Effector memory CD8-positive, alpha-beta T cell (primary cell): ENCODE data around the gene SLC28A1.
A peak's percentile ranks its signal among the peaks of the same experiment; 100 is the strongest.

Experiments
- ATAC-seq: fragments of 150-1000 bp; cut with Tn5 transposase; replicated peaks from 2 replicates; pipeline ENCODE4 v1.10.0; 2021; ENCODE audit warnings: mild to moderate bottlenecking, moderate library complexity
- DNase-seq, 3 experiments: peaks; one replicate each; pipeline ENCODE4 v3.0.0; 2021
- H3K27ac Mint-ChIP-seq, 2 donors: one replicate each; pipeline ENCODE4 v1.8.0; 2022; ENCODE audit warnings: mild to moderate bottlenecking in 2 of 2, mixed read lengths in 2 of 2, moderate library complexity in 2 of 2
- H3K27me3 Mint-ChIP-seq, 2 donors: one replicate each; pipeline ENCODE4 v1.8.0; 2022; ENCODE audit warnings: mixed read lengths in 2 of 2
- H3K36me3 Mint-ChIP-seq: one replicate; pipeline ENCODE4 v1.8.0; 2022; ENCODE audit warnings: mild to moderate bottlenecking, moderate library complexity, mixed read lengths; ENCODE audit not compliant: insufficient read depth
- H3K4me1 Mint-ChIP-seq, 2 donors: one replicate each; pipeline ENCODE4 v1.8.0; 2022; ENCODE audit warnings: low read depth in 2 of 2, mixed read lengths in 2 of 2
- H3K4me3 Mint-ChIP-seq, 2 donors: one replicate each; pipeline ENCODE4 v1.8.0; 2022; ENCODE audit warnings: mild to moderate bottlenecking in 2 of 2, mixed read lengths in 2 of 2, moderate library complexity in 2 of 2
- H3K9me3 Mint-ChIP-seq, 2 donors: one replicate each; pipeline ENCODE4 v1.8.0; 2022; ENCODE audit warnings: mixed read lengths in 2 of 2

The SLC28A1 gene

DNA sequence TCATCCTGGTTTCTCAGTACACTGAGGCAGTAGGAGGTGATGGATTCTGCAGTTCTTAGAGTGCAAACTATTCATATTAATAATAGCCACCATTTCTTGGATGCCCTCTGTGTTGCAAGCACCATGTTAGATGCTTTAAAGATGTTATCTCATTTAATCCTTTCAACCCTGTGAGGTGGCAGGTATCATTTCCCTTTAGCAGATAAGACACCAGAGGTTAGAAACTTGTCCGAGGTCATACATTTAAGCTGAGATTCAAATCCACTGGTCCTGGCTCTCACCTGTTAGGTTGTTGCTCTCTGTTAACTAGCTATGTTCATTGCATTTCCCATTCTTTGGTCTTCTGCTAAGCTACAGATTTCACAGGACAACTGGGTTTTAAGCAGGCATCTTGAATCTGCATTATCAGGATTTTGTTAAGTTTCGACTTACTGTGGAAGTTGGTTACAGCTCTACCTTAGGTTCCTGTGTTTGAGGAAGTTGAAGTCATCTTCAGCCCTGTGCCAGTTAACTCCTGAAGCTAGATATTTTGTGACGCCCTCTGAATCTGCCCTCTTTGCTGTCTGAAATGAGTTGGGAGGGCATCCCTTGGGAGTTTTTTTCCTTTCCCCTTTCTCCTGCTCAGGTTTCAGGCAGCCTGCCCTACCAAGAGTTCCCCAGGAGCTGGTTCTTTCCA lies 103.6 kb downstream of the SLC28A1 start:
- H3K27ac Mint-ChIP-seq: peak overlapping the region; percentile 22 to 51
- H3K4me3 Mint-ChIP-seq: peak overlapping the region; percentile 42 to 49
- no peaks in the 10 kb centered on the region for H3K9me3 Mint-ChIP-seq
- H3K4me1 Mint-ChIP-seq: peaks cover 27 to 46% of the 10 kb centered on the region in 2 donors
- DNase-seq (no peak), ATAC-seq (peak; percentile 47)
- no peaks in the 10 kb centered on the region for H3K27me3 Mint-ChIP-seq
- H3K36me3 Mint-ChIP-seq: peaks cover 6% of the 10 kb centered on the region

- H3K4me3 Mint-ChIP-seq: peak overlapping the region in 1 of 2 donors; percentile 49
- DNase-seq: no peak
- peaks cover 26 to 43% of the 10 kb centered on the region in 2 donors for H3K4me1 Mint-ChIP-seq
- H3K9me3 Mint-ChIP-seq: no peaks in the 10 kb centered on the region
- ATAC-seq: peak; percentile 46
- H3K27me3 Mint-ChIP-seq: no peaks in the 10 kb centered on the region
- H3K27ac Mint-ChIP-seq: peak overlapping the region; percentile 22 to 51
- H3K36me3 Mint-ChIP-seq: peaks cover 4% of the 10 kb centered on the region
Measured at GRCh38 chr15:84988909-84989644, 104.6 kb downstream of the SLC28A1 start.

GRCh38 chr15:84990507-84990906 lies 106.0 kb downstream of the SLC28A1 start:
- Mint-ChIP-seq H3K4me3 (no peak overlapping the region), H3K4me1 (peaks cover 25 to 33% of the 10 kb centered on the region in 2 donors), H3K27ac (peak overlapping the region in 1 of 2 donors; percentile 57), H3K9me3 (no peaks in the 10 kb centered on the region), H3K36me3 (peaks cover 4% of the 10 kb centered on the region), H3K27me3 (no peaks in the 10 kb centered on the region)
- DNase-seq (no peak), ATAC-seq (no peak)

GRCh38 chr15:84991014-84991712 lies 106.7 kb downstream of the SLC28A1 start:
- H3K27ac Mint-ChIP-seq: peak overlapping the region in 1 of 2 donors; percentile 57
- H3K36me3 Mint-ChIP-seq: peaks cover 4% of the 10 kb centered on the region
- no peak for DNase-seq
- no peak overlapping the region for H3K4me3 Mint-ChIP-seq
- no peaks in the 10 kb centered on the region for H3K27me3 Mint-ChIP-seq
- no peaks in the 10 kb centered on the region for H3K9me3 Mint-ChIP-seq
- peaks cover 22 to 33% of the 10 kb centered on the region in 2 donors for H3K4me1 Mint-ChIP-seq
- no peak for ATAC-seq

GRCh38 chr15:84992157-84992944 lies 107.9 kb downstream of the SLC28A1 start:
- ATAC-seq (peak; percentile 64), DNase-seq (no peak)
- Mint-ChIP-seq H3K4me1 (peaks cover 22 to 33% of the 10 kb centered on the region in 2 donors), H3K4me3 (no peak overlapping the region), H3K27ac (peak overlapping the region in 1 of 2 donors; percentile 7), H3K36me3 (peaks cover 10% of the 10 kb centered on the region), H3K9me3 (no peaks in the 10 kb centered on the region), H3K27me3 (no peaks in the 10 kb centered on the region)
